Adrenal gland (tissue), 5 donors: ENCODE data around the gene DSCAML1.

ENCODE experiments used
- POLR2A ChIP-seq, 2 donors: fragments of 450-650 bp; IDR thresholded peaks; one replicate each; pipeline ENCODE4 v1.6.1; 2017; ENCODE audit warnings: antibody characterized with exemption in 2 of 2, mild to moderate bottlenecking in 2 of 2, moderate library complexity in 1 of 2
- TF ChIP-seq, protein P1 (sequence below), 6 experiments: fragments of 450-650 bp in 4 of 6; fragments of 200-600 bp in 2 of 6; sonication (generic) in 1 of 6; IDR thresholded peaks; 1 replicate in 5 of 6; 2 replicates in 1 of 6; pipeline versions ENCODE4 v1.5.1 to v1.8.0; 2016 to 2021; ENCODE audit warnings: antibody characterized with exemption in 6 of 6, mild to moderate bottlenecking in 2 of 6, moderate library complexity in 1 of 6
- donor health status: DM: no; HTN: no; CAD: no.

DNA sequence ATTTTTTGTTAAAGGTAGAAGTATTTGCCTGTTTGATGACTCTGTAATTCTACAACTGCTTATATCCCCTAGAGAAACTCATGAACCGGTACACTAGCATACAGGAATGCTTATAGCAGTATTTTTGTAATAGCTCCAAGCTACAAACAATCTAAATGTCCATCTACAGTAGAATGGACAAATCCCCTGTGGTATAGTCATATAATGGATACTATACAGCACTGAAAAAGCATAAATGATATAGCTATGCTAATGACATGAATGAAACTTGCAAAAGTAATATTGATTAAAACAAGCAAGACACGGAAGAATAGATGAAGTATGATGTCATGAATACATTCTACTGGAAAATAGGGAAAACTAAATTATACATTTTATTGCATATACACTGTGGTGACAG, 326.4 kb downstream of the DSCAML1 start:
- TF ChIP-seq, protein P1, sequence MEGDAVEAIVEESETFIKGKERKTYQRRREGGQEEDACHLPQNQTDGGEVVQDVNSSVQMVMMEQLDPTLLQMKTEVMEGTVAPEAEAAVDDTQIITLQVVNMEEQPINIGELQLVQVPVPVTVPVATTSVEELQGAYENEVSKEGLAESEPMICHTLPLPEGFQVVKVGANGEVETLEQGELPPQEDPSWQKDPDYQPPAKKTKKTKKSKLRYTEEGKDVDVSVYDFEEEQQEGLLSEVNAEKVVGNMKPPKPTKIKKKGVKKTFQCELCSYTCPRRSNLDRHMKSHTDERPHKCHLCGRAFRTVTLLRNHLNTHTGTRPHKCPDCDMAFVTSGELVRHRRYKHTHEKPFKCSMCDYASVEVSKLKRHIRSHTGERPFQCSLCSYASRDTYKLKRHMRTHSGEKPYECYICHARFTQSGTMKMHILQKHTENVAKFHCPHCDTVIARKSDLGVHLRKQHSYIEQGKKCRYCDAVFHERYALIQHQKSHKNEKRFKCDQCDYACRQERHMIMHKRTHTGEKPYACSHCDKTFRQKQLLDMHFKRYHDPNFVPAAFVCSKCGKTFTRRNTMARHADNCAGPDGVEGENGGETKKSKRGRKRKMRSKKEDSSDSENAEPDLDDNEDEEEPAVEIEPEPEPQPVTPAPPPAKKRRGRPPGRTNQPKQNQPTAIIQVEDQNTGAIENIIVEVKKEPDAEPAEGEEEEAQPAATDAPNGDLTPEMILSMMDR (IDR thresholded peaks at IDR 0.05): no peak
- no peak for TF ChIP-seq POLR2A (IDR thresholded peaks at IDR 0.05)
